Thymus (tissue), 14 donors: ENCODE data around the gene AGRN. TPM values are rescaled to one million over a fixed set of nuclear protein-coding genes. Genes with fewer than 3 reads are reported as not detected.

ENCODE experiments used
- DNase-seq, 9 donors: peaks; one replicate each; pipeline ENCODE4 v3.0.0-alpha.2; 2013; ENCODE audit warnings: low spot score in 9 of 9, low read depth in 6 of 9, missing footprints in 1 of 9
- H3K27ac ChIP-seq, 2 donors: one replicate each; pipeline ENCODE4 v1.5.1; 2013; ENCODE audit warnings: control low read depth in 1 of 2, low read depth in 1 of 2, low read length in 1 of 2, mild to moderate bottlenecking in 1 of 2, moderate library complexity in 1 of 2
- H3K27me3 ChIP-seq, 2 donors: one replicate each; pipeline ENCODE4 v1.5.1; 2013; ENCODE audit warnings: low read length in 1 of 2; ENCODE audit not compliant: control insufficient read depth in 2 of 2, insufficient read depth in 1 of 2
- H3K36me3 ChIP-seq, 2 donors: one replicate each; pipeline ENCODE4 v1.5.1; 2013; ENCODE audit warnings: low read length in 1 of 2, mild to moderate bottlenecking in 1 of 2, moderate library complexity in 1 of 2; ENCODE audit not compliant: control insufficient read depth in 2 of 2, insufficient read depth in 2 of 2
- H3K4me1 ChIP-seq, 2 donors: one replicate each; pipeline ENCODE4 v1.5.1; 2013; ENCODE audit warnings: low read length in 2 of 2; ENCODE audit not compliant: control insufficient read depth in 2 of 2, insufficient read depth in 2 of 2
- H3K4me3 ChIP-seq, 2 donors: one replicate each; pipeline ENCODE4 v1.5.1; 2013; ENCODE audit warnings: low read length in 2 of 2, control low read depth in 1 of 2, mild to moderate bottlenecking in 1 of 2
- H3K9me3 ChIP-seq, 2 donors: one replicate each; pipeline ENCODE4 v1.5.1; 2013; ENCODE audit warnings: low read length in 1 of 2, mild to moderate bottlenecking in 1 of 2; ENCODE audit not compliant: control insufficient read depth in 2 of 2, insufficient read depth in 1 of 2
- WGBS: extraction: QIAGEN DNeasy Blood & Tissue Kit; methylation state at CpG from one replicate; pipeline ENCODE4 v1.1.7; 2013; 5-methylcytosine and 5-hydroxymethylcytosine counted together
- long read RNA-seq, 10 donors: transcript quantifications; one replicate each; lab custom pipeline, GENCODE V29; 2026
- polyA plus RNA-seq: library from polyadenylated mRNA; stranded (reverse); fragments of 200-250 nt; gene quantifications from one replicate; pipeline ENCODE4 v1.2.3, GENCODE V29; 2013
- total RNA-seq: library from RNA; stranded (reverse); fragments of 120-200 nt; gene quantifications from one replicate; pipeline ENCODE4 v1.2.4, GENCODE V29; 2013
- donor health status: healthy.

Gene AGRN
- 6.2 TPM for total RNA-seq
- 19.2 TPM for polyA plus RNA-seq
- long read RNA-seq, donor 1 = 0 reads
- long read RNA-seq, donor 2, full-length matches to known transcripts = 5 of 5 reads
- long read RNA-seq, donor 2, partial matches to known transcripts = 0 of 5 reads
- long read RNA-seq, donor 2, other reads (novel, unspliced or antisense) = 0 of 5 reads
- long read RNA-seq, donor 3, partial matches to known transcripts = 0 of 1 reads
- long read RNA-seq, donor 3, other reads (novel, unspliced or antisense) = 0 of 1 reads
- long read RNA-seq, donor 4, partial matches to known transcripts = 0 of 1 reads
- long read RNA-seq, donor 4, other reads (novel, unspliced or antisense) = 0 of 1 reads
- long read RNA-seq, donor 5, full-length matches to known transcripts = 1 of 1 reads
- long read RNA-seq, donor 5, partial matches to known transcripts = 0 of 1 reads
- long read RNA-seq, donor 5, other reads (novel, unspliced or antisense) = 0 of 1 reads
- long read RNA-seq, donor 6, full-length matches to known transcripts = 2 of 2 reads
- long read RNA-seq, donor 6, partial matches to known transcripts = 0 of 2 reads
- long read RNA-seq, donor 6, other reads (novel, unspliced or antisense) = 0 of 2 reads
- long read RNA-seq, donor 7 = 0 reads
- long read RNA-seq, donor 8, full-length matches to known transcripts = 1 of 1 reads
- long read RNA-seq, donor 8, partial matches to known transcripts = 0 of 1 reads
- long read RNA-seq, donor 8, other reads (novel, unspliced or antisense) = 0 of 1 reads
- long read RNA-seq, donor 9 = 0 reads
- long read RNA-seq, donor 10 = 0 reads

- Histone ChIP-seq H3K27ac (peak within 1 kb of the TSS in 1 of 2 donors; percentile 85), H3K4me3 (peak within 1 kb of the TSS; percentile 13 to 90), H3K36me3 (no peaks in the 10 kb centered on the region), H3K4me1 (peaks cover 9 to 28% of the 10 kb centered on the region in 2 donors), H3K9me3 (peaks cover 0 to 12% of the 10 kb centered on the region in 2 donors), H3K27me3 (peaks cover 28 to 45% of the 10 kb centered on the region in 2 donors)
- no peak for DNase-seq
- WGBS = under 1% methylated on average over 53 of the region's 58 CpGs
Observed at GRCh38 chr1:1020000-1020404, at the start of gene AGRN. Gene AGRN, plus strand, starts transcription at chr1:1020120. Its CDS starts 53 bp downstream, at chr1:1020173.

GRCh38 chr1:970242-970972, 49.5 kb upstream of the AGRN start:
- Histone ChIP-seq H3K9me3 (no peaks in the 10 kb centered on the region), H3K4me1 (peaks cover 8 to 11% of the 10 kb centered on the region in 2 donors), H3K27me3 (peaks cover 53 to 97% of the 10 kb centered on the region in 2 donors), H3K4me3 (no peak overlapping the region), H3K27ac (no peak overlapping the region), H3K36me3 (no peaks in the 10 kb centered on the region)
- WGBS = 28% methylated on average over 33 of the region's 33 CpGs
- DNase-seq = no peak

- peaks cover 5 to 11% of the 10 kb centered on the region in 2 donors for H3K4me1 ChIP-seq
- 51% methylated on average over 42 of the region's 42 CpGs for WGBS
- H3K9me3 ChIP-seq = no peaks in the 10 kb centered on the region
- no peaks in the 10 kb centered on the region for H3K36me3 ChIP-seq
- no peak overlapping the region for H3K4me3 ChIP-seq
- DNase-seq = no peak
- H3K27me3 ChIP-seq = peaks cover 56 to 97% of the 10 kb centered on the region in 2 donors
- H3K27ac ChIP-seq = no peak overlapping the region
Observed at GRCh38 chr1:970973-971730, 48.8 kb upstream of the AGRN start.

- Histone ChIP-seq H3K4me3 (no peak overlapping the region), H3K27me3 (peaks cover 52 to 92% of the 10 kb centered on the region in 2 donors), H3K9me3 (no peaks in the 10 kb centered on the region), H3K36me3 (no peaks in the 10 kb centered on the region), H3K4me1 (peaks cover 3 to 8% of the 10 kb centered on the region in 2 donors), H3K27ac (no peak overlapping the region)
- 89% methylated on average over 34 of the region's 34 CpGs for WGBS
- DNase-seq = no peak
Observed at GRCh38 chr1:971751-972506, 48.0 kb upstream of the AGRN start.

- peaks cover 48 to 83% of the 10 kb centered on the region in 2 donors for H3K27me3 ChIP-seq
- H3K27ac ChIP-seq = no peak overlapping the region
Observed at GRCh38 chr1:972726-973458, 47.0 kb upstream of the AGRN start.

GRCh38 chr1:973459-974292, 46.2 kb upstream of the AGRN start:
- Histone ChIP-seq H3K27ac (no peak overlapping the region), H3K9me3 (peaks cover 0 to 7% of the 10 kb centered on the region in 2 donors), H3K27me3 (peaks cover 45 to 75% of the 10 kb centered on the region in 2 donors), H3K36me3 (no peaks in the 10 kb centered on the region), H3K4me1 (peaks cover 3 to 4% of the 10 kb centered on the region in 2 donors), H3K4me3 (no peak overlapping the region)
- WGBS = 91% methylated on average over 28 of the region's 28 CpGs
- no peak for DNase-seq

More at GRCh38 chr1:972726-973458, 47.0 kb upstream of the AGRN start:
- H3K4me3 ChIP-seq = no peak overlapping the region
- H3K36me3 ChIP-seq = no peaks in the 10 kb centered on the region
- WGBS = 93% methylated on average over 28 of the region's 28 CpGs
- no peaks in the 10 kb centered on the region for H3K9me3 ChIP-seq
- peaks cover 3 to 4% of the 10 kb centered on the region in 2 donors for H3K4me1 ChIP-seq
- no peak for DNase-seq

GRCh38 chr1:974293-974640, 45.7 kb upstream of the AGRN start:
- peaks cover 41 to 69% of the 10 kb centered on the region in 2 donors for H3K27me3 ChIP-seq
- WGBS = 96% methylated on average over 11 of the region's 11 CpGs
- H3K9me3 ChIP-seq = peaks cover 0 to 11% of the 10 kb centered on the region in 2 donors
- H3K27ac ChIP-seq = no peak overlapping the region
- peaks cover 3 to 4% of the 10 kb centered on the region in 2 donors for H3K4me1 ChIP-seq
- no peaks in the 10 kb centered on the region for H3K36me3 ChIP-seq
- DNase-seq = no peak
- no peak overlapping the region for H3K4me3 ChIP-seq
